Activated T-helper 1 cell treated with anti-CD3 and anti-CD28 coated beads, Interleukin-2, amount 50 U/mL, for 16 hours (primary cell): ENCODE measurements around the gene STX8.

ENCODE experiments used
- DNase-seq, 2 donors: peaks; one replicate each; pipeline ENCODE4 v3.0.0-alpha.2; 2020; ENCODE audit warnings: low read depth in 1 of 2, low spot score in 1 of 2

STX8 gene

DNA sequence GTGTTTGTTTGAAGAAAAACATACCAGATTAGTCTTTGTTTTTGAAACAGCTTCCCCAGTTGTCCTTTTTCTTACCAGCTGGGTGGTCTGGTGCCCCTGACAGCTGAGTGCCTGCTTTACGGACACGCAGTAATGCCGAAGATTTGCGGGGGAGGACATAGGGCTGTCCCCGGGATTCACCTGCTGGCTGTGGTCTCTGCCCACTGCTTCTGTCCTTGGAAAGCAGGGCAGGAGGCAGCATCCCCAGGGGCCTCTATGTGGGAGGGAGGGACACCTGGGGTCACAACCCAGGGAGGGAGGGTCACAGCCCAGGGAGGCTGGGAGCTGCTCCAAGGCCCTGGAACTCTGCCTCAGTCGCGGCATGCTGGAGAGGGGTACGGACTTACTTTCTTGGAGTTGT is 332.6 kb downstream of the STX8 start:
- DNase-seq: no peak

DNA sequence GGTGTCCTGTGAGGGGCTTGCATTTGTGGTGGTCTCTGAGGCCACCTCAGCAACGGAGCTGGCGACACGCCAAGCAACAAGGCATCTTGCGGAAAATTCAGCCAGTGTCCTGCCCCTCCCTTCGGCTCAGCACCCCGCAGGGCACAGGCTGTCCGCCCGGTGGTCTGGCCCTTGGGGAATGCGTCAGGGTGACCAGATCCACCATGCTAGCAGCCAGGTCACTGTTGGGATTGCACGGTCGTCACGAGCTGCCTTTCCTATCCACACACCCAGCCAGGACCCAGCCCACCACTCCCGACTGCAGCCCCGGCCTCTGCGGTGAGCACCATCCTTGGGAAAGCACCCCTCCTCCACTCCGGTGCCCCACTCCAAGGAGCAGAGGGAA is 333.1 kb downstream of the STX8 start:
- no peak for DNase-seq

DNA sequence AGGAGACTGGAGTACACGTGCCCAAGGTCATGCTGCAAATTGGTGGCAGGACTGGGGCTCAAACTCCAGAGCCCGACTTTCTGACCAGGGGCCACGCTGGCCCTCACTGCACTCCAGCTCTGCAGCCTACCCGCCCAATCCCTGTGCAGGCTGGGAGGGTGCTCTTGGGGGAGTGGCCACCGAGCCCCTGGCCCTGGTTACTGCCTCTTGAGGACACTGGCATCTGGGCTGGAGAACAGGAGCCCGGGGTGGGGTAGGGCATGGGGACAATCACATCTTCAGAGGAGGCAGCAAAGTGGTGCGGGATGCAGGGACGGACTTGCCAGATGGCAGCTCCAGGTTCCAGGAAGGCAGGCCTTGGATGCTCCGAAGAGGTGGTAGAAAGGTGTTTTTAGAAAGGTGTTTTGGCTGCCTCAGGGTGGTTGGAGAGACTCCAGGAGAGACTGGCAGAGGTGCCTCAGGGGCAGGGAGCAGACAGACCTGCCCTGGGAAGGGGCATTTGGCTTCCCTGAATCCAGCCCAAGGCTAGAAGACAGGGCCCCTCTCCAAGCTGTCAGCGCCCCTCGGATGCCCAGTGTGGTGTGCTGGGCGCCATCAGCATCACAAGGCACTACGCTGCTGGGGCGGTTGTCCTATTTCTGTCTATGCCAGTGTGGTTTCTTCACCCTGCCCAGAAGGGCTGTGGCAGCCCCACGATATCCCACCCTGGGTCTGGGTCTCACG is 333.7 kb downstream of the STX8 start:
- no peak for DNase-seq

DNA sequence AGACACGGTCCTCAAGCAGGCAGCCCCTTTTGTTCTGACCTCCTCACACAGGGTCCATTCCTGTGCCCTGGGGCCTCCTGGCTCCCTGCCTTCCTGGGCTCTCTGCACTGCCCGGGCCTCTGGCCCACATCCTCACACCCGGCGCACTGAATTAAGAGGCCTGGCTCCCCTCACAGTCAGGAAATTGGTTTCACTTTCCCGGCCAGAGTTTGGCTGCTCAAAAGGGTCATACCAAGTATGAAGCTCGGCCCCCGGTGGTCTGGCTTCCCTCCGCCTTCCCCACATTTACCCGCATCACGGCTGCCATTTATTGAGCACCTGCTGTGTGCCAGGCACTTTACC is 334.3 kb downstream of the STX8 start:
- DNase-seq: no peak

DNA sequence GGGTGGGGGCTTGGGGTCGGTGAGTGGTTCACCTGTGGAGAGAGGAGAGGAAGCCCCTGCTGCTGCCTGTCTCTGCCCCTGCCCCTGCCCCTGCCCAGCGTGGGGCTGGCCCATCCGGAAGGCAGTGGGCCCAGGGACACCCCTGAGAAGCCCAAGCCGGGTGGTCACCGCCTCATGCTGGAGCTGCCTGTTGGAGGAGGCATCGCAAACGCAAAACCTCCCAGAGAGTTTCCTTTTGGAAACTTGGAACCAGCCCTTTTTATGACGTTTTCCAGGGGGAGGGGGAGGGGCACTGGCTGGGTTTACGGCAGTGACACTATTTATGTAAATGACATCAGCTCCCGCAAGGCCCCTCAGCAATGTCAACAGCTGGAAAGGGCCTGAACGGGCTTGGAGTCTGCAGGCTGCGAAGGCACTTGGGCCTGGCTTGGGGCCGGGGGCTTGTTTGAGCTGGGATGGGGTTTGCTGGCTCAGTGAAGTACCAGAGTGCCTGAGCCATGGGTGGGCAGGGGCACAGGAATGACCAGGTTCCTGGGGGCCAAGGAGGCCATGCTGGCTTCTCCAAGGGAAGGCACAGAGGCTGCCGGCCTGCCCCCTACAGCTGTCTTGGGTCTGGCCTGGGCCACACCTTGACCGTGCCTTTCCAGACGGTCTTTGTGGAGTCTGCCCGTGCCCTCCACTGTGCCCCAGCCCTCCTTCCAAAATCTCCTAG is 334.8 kb downstream of the STX8 start:
- DNase-seq: no peak

DNA sequence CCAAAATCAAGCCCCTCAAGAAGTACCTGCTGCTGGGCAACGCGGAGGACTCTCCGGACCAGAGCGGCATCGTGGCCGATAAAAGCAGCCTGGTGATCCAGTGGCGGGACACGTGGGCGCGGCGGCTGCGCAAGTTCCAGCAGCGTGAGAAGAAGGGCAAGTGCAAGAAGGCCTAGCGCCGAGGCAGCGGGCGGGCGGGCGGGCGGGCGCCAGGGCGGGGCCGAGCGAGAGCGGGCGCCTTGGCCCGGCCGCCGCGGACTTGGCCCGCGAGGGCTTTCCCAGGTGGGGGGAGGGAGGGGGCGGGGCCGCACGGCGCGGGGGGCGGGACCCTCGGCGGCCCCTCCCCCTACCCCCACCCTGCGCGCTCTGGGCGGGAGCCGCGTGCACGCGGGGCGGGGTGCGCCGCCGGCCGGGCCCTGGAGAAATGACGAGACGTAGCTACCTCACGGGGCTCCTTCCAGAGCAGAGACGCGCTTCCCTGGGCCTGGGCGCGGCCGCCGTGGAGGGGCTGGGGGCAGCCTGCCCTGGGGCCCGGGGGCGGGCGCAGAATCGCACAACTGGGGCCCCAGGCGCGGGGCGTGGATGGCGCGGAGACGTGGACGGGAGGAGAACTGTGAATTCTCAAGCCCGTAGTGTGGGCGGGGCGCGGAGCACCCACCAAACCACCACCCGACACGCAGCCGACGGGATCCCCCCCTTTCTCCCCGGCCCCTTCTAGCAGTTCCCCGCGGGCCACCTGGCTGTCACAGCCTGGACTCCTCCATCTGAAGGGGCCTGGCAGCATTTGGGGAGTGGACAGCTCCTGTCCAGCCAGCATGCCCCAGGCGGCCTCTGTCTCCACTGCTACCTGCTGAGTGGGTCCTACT is 335.6 kb downstream of the STX8 start:
- DNase-seq: peak; percentile 46 to 56

DNA sequence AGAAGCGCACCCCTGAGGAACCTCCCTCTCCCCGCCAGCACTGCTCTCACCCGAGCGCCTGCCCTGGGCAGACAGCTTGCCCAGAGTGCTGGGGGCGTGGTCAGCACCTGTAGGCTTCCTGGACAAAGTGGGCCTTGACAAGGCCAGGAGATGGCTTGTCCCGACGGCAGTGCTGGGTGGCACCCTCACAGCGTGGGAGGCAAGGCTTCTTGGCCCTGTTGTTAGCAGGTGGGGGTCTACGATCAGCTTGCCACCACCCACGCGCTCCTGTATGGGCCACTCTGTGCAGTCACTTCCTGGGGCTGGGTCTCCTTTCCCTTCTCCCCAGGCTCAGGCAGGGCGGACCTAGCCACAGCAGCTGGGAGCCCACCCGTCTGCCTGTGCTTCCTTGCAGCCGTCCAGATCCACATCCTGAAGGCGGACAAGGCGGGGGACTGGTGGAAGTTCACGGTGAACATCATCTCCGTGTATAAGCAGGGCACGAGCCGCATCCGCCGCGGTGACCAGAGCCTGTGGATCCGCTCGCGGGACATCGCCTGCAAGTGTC is 336.3 kb downstream of the STX8 start:
- DNase-seq: no peak

DNA sequence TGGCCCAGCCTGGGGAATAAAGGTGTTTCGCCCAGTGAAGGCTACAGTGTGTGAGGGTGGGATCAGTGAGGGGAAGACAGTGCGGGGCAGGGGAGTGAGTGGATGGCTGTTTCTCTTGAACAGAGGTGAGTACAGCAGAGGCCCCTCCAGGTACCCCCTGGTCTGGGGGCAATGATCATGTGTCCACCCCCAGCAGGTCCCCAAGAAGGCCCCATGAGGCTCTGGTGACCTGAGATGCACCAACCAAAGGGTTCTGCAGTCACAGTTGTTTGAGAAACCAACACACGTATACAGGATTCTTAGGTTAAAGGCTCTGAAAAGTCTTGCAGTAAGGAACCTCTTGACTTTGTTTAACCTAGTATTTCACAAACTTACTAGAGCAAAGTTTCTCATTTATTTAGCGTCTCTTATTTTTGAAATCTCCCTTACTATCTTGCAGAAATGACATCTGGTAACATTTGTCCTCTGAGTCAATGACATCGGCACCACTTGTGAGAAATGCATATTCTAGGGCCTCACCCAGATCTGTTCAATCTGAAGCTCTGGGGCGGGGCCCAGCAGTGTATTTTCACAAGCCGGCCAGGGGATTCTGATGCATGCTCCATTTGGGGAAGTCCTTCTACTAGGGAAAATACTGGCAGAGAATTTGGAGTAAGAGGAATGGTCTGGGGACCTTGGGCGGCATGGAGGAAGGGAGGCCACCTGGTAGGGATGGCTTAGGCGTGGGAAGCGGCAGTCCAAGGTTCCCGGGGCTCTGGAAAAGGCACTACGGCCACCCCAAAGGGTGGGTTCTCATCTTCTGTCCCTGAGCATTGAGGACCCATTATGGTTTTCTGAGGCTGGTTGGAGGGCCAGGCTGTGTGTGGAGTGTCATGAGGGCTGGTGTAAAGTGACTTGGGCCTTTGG is 337.0 kb downstream of the STX8 start:
- DNase-seq: no peak

DNA sequence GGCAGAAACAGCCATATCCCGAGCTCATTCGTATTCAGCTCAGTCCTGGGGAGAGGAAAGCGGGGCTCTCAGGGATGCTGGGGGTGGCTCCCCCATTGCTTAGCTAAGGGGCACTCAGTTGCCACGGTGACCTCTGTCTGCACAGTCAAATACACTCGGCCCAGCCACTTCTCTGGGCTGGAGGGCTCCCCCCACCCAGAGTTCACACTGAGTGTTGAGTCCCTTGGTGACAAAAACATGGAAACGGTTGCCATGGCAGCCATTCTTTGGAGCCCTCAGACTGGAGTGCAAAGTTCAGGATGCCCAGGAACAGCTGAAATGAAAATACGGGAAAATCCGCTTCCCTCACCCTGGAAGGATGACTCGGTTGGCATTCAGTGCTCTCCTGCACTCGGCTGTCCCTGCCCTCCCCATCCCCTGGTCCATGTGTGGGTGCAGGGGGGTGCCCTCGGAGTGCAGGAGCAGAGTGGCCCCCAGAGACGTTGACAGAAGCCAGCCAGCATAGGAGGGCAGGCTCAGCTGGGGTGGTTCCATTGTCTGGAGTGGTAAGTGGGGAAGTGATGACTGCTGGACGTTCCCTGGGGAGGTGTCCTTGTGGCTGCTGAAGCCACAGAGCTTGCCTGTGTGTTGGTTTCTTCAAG is 337.8 kb downstream of the STX8 start:
- DNase-seq: no peak

DNA sequence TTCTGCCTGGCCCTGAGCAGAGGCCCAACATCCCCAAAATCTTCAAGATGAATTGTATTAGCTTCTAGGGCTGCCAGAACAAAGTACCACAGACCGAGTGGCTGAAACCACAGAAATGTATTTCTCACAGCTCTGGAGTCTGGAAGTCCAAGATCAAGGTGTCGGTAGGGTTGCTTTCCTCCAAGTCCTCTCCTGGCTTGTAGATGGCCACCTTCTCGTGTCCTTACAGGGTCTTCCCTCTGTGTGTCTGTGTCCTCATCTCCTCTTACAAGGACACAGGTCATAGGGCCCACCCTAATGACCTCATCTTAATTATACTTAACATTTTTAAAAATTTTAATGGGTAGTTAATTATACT is 338.6 kb downstream of the STX8 start:
- no peak for DNase-seq

DNA sequence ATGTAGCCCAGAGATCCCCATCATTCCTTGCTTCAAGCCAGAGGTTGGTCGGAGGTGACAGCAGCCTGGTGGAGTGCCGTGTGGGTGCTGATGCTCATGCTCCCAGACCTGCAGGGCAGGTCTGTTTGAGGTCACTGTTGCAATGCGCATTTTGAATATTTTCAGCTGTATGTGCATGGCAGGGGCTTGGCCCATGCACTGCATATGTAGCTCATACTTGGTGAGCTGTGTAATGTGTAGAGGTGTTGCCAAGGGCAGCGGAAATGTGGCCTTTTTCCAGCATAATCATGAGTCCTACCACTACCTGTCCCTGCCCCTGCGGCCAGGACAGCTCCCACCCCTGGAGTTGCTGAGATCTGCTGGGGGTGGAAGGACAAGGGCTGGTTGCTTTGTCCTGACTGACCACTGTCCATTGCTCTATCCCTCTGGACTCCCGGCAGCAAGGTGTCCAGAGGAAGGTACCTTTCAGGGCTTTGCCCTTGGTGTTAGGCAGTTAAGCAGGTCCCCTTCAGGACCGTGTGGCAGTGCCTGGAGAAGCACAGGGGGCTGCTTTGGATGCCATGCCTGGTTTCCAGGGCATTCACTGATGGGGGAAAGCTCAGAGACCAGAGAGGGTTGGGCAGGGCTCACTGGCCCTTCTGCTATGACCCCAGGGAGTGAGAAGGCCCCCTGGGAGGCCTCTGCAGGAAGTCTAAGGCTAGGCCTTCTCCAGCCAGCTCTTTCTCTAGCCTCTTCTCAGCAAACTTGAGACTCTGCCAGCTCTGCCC is 339.2 kb downstream of the STX8 start:
- no peak for DNase-seq

DNA sequence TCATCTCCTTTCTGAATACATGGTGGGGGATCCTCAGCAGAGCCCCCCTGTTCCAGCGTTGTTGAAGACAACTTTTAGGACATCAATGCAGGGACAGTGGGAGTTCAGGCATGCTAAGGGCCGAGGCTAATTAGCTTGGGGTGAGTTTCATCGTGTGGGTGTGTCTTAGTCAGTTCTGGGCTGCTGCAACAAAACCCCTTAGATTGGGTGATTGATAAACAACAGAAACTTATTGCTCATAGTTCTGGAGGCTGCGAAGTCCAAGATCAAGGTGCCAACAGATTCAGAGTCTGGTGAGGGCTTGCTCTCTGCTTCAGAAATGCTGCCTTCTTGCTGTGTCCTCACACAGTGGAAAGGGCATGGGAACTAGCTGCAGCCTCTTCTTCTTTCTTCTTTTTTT is 340.3 kb downstream of the STX8 start:
- DNase-seq: no peak

DNA sequence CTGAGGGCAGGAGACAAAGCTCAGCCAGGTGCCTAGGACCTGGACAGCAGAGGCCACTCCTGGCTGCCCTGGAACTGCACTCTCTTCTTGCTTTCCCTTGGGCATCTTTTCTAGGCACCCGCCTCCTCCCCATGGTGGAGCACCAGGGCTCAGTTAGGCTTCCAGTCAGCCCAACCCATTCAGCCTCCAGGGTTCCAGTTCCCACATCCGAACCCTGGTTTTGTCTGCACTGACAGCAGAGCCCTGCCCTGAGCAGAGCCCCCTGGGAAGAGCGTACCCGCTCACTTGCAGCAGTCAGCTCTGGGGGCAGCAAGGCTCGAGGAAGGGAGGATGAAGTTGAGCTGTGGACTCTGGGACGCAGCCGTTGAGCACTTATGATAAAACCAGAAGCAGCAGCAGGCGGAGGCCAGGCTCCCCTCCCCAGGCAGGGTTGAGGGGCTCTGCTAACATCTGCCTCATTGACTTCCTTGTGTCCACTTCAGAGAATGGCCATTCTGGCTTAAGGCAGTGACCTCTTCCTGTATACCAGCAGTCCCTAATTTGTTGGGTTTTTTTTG is 341.2 kb downstream of the STX8 start:
- DNase-seq: no peak

DNA sequence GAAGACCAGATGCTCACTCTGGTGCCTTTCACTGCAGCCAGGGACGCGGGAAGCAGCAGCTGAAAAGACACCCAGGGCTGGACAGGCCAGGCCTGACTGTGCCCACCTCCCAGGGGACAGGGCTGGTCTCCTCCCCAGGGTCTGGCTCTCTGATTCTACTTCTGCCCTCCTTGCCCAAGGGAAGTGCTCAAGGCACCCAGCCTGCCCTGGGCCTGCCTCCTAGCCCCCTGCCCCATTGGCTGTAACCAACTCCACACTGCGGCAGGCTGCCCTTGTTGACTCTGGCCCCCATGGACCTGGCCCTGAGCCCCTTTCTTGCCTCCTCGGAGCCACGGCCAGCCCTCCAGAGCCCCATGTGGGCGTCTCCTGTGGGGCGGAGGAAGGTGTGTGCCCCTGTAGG is 341.9 kb downstream of the STX8 start:
- DNase-seq: no peak

DNA sequence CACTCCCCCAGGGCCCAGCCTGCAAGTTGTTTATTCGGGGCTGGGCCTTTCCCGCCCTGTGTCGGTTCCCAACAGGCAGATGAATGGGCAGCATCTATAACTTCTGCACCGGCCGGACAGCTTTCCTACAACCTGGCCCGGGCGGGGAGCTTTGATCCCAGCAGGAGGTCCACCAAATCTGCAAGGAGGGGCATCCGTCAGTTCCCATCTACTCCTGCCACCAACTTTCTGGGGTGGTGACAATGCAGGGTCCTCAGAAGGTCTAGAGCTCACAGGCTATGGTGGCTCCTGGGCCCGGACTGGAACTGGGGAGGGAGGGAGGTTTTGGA is 342.4 kb downstream of the STX8 start:
- no peak for DNase-seq

DNA sequence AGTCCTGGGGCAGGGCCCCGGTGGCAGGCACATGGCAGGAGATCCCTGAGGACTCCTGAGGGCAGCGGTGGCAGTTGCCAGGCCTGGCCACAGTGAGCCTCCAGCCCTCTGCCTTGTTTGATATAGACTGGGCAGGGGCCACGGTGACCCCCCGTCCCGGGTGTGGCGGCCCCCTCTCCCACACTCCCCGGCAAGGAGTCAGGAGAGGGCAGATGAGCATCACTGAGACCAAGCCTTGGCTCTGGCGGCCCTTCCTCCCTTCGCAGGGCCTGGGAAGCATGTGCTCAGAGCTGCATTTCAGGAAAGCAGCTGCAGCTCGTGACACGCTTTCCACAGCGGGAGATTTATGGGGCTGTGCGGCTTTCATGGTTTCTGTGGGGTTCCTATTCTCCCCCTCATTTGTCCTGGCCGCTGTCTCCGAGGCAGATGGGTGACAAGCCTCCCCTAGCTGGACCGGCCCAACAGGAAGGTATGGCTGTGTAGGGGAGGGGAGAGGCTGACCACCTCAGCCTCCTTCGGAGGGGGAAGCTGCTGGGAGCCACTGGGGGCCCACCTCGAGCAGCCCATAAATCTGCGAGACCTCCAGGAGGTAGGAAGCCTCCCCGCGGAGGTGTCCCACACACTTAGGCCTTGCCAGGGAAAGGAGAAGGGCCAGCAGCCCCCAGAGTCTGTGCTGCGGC is 342.9 kb downstream of the STX8 start:
- DNase-seq: no peak

DNA sequence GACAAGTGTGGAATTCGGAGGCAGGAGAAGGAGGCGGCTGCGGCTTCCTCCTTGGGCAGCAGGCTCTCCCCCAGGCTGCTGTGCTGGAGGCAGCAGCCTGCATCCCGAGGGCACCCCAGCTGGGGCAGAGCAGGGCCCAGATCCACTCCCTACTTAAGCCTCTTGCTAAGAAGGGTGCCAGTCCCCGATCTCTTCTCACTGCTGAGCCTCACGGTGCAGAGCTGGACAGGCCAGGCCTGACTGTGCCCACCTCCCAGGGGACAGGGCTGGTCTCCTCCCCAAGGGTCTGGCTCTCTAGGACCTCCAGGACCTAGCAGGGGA is 343.5 kb downstream of the STX8 start:
- DNase-seq: no peak

DNA sequence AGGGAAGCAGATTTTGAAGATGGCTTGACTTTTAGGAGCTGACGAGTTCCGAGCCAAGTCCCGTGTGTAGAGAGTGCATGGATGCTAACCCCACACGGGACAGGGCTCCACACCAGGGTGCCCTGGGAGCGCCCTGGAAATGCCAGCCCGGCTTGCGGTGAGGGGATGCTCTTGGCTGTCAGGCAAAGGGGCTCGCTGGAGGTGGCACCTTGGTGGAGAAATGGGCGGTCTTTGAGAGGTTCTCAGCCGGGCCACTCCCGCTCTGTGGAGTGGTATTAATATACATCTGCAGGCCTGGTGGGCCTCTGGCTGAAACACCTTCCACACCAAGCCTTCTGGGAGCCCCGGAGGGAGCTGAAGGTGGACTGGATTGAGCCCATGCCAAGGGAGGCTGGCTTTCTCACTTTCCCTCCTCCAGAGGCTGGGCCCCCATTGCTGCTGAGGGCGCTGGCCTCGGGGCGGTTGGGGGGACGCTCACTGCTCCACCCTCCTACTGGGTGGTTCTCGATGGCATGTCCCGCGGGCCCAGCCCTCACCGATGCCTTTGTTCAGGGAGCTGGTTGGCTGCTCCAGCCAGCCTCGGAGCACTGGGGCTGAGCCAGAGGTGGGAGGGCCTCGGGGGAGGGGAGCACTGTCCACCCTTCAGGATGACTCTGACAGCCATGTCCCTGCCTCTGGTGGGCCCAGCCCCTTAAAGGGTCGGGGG is 344.0 kb downstream of the STX8 start:
- no peak for DNase-seq

DNA sequence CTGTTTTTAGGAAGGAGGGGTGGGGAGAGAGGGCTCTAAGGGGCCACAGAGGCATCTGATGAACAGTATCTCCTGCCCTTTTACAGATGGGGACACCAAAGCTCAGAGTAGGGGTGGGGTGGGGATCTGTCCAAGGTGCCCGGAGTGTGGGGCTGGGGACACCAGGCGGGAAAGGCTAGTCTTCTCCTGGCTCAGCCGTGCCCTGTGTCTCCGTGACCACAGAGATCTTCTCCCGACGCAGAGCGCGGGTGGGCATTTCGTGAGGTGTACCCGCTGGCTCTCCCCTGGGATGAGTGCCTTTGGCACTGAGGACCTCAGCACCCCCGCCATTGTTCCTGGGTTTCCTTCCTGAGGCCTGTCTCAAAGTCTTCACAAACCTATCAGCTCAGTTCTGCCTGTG is 344.8 kb downstream of the STX8 start:
- DNase-seq: no peak
